ENCODE data around the gene GLB1L.

Gene GLB1L

GRCh38 chr2:219278655-219279150, 33.5 kb upstream of the GLB1L start:
- no peak for TF ChIP-seq CTCF (IDR thresholded peaks at IDR 0.05; ENCODE audit: insufficient read depth, low read length, poor library complexity, severe bottlenecking)
- Histone ChIP-seq H3K36me3 (ENCODE audit: control insufficient read depth, insufficient read depth, low read length) (peaks cover 13% of the 10 kb centered on the region), H3K4me3 (replicated peaks; ENCODE audit: low read depth, low read length) (peak overlapping the region; percentile 39), H3K27me3 (replicated peaks; ENCODE audit: control insufficient read depth, insufficient read depth, low read length) (no peaks in the 10 kb centered on the region)
- no peak for DNase-seq (ENCODE audit: extremely low read depth, insufficient read length)

- no peaks in the 10 kb centered on the region for H3K27me3 ChIP-seq (replicated peaks; ENCODE audit: control insufficient read depth, insufficient read depth, low read length)
- peak; percentile 77 for DNase-seq (ENCODE audit: extremely low read depth, insufficient read length)
- peaks cover 12% of the 10 kb centered on the region for H3K36me3 ChIP-seq (ENCODE audit: control insufficient read depth, insufficient read depth, low read length)
- TF ChIP-seq CTCF (IDR thresholded peaks at IDR 0.05; ENCODE audit: insufficient read depth, low read length, poor library complexity, severe bottlenecking), result peak; percentile 98
- peak overlapping the region; percentile 62 for H3K4me3 ChIP-seq (replicated peaks; ENCODE audit: low read depth, low read length)
These were observed 32.7 kb upstream of the GLB1L start for GRCh38 chr2:219277703-219278654.

GRCh38 chr2:219274361-219274921, 29.2 kb upstream of the GLB1L start:
- H3K27me3 ChIP-seq (replicated peaks; ENCODE audit: control insufficient read depth, insufficient read depth, low read length), result no peaks in the 10 kb centered on the region
- H3K4me3 ChIP-seq (replicated peaks; ENCODE audit: low read depth, low read length), result no peak overlapping the region
- H3K36me3 ChIP-seq (ENCODE audit: control insufficient read depth, insufficient read depth, low read length), result no peaks in the 10 kb centered on the region
- DNase-seq (ENCODE audit: extremely low read depth, insufficient read length), result no peak
- no peak for TF ChIP-seq CTCF (IDR thresholded peaks at IDR 0.05; ENCODE audit: insufficient read depth, low read length, poor library complexity, severe bottlenecking)

- H3K36me3 ChIP-seq (ENCODE audit: control insufficient read depth, insufficient read depth, low read length), result no peaks in the 10 kb centered on the region
- no peak overlapping the region for H3K4me3 ChIP-seq (replicated peaks; ENCODE audit: low read depth, low read length)
- DNase-seq (ENCODE audit: extremely low read depth, insufficient read length), result no peak
- no peaks in the 10 kb centered on the region for H3K27me3 ChIP-seq (replicated peaks; ENCODE audit: control insufficient read depth, insufficient read depth, low read length)
- TF ChIP-seq CTCF (IDR thresholded peaks at IDR 0.05; ENCODE audit: insufficient read depth, low read length, poor library complexity, severe bottlenecking), result no peak
These were observed 28.7 kb upstream of the GLB1L start for GRCh38 chr2:219273937-219274336.

GRCh38 chr2:219272995-219273394, 27.8 kb upstream of the GLB1L start:
- Histone ChIP-seq H3K27me3 (replicated peaks; ENCODE audit: control insufficient read depth, insufficient read depth, low read length) (no peaks in the 10 kb centered on the region), H3K36me3 (ENCODE audit: control insufficient read depth, insufficient read depth, low read length) (no peaks in the 10 kb centered on the region), H3K4me3 (replicated peaks; ENCODE audit: low read depth, low read length) (no peak overlapping the region)
- TF ChIP-seq CTCF (IDR thresholded peaks at IDR 0.05; ENCODE audit: insufficient read depth, low read length, poor library complexity, severe bottlenecking), result no peak
- no peak for DNase-seq (ENCODE audit: extremely low read depth, insufficient read length)
